ENCODE results near the gene TNIK.

DNA sequence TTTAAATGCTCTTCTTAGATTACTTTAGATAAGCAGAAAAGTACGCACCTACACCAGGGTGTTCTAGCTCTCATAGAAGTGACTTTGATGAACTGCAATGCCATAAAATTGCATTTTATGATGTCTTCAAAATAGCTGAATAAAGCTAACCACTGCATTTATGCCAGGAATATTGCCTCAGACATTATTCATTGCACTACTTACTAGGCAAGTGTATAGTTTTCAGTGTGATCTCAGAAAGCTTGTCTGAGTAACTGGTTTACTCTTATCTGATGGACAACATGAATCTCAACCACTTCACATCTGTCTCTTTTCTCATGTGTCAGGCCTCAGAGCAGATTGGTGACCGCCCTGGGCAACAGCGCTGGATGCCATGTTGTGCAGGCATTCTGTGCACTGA, 314.4 kb downstream of the TNIK start:
- TF ChIP-seq, protein P1, sequence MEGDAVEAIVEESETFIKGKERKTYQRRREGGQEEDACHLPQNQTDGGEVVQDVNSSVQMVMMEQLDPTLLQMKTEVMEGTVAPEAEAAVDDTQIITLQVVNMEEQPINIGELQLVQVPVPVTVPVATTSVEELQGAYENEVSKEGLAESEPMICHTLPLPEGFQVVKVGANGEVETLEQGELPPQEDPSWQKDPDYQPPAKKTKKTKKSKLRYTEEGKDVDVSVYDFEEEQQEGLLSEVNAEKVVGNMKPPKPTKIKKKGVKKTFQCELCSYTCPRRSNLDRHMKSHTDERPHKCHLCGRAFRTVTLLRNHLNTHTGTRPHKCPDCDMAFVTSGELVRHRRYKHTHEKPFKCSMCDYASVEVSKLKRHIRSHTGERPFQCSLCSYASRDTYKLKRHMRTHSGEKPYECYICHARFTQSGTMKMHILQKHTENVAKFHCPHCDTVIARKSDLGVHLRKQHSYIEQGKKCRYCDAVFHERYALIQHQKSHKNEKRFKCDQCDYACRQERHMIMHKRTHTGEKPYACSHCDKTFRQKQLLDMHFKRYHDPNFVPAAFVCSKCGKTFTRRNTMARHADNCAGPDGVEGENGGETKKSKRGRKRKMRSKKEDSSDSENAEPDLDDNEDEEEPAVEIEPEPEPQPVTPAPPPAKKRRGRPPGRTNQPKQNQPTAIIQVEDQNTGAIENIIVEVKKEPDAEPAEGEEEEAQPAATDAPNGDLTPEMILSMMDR (IDR thresholded peaks at IDR 0.05) = no peak
- TF ChIP-seq POLR2AphosphoS5 (IDR thresholded peaks at IDR 0.05) = no peak

Data from prostate gland (tissue), 2 donors.